ENCODE data around the gene TMEM144. TPM values are rescaled to one million over a fixed set of nuclear protein-coding genes. Genes with fewer than 3 reads are reported as not detected.

The TMEM144 gene
- total RNA-seq, 1 experiment from 2014 or later: 13.4 TPM

- H3F3A ChIP-seq (ENCODE audit: insufficient read depth, low read depth): no peaks in the 10 kb centered on the region
- TF ChIP-seq CTCF (conservative IDR thresholded peaks at IDR 0.05) (no peak), EZH2 (IDR thresholded peaks at IDR 0.05; ENCODE audit: low read depth) (no peak)
- H3K27ac ChIP-seq: no peak overlapping the region
- H3K4me3 ChIP-seq: no peak overlapping the region
- ChIA-PET POLR2A (ENCODE audit: unreplicated experiment) (no interaction called here), CTCF (no interaction called here)
- no peak for DNase-seq
- H3K9me2 ChIP-seq (ENCODE audit: insufficient read depth): no peaks in the 10 kb centered on the region
- 0 out of 2 replicates have a peak overlapping the region, but pooled peaks have one; percentile 16 for H2AFZ ChIP-seq
- H3K27me3 ChIP-seq (ENCODE audit: insufficient read depth, low read depth): no peaks in the 10 kb centered on the region
- no peaks in the 10 kb centered on the region for H3K9me3 ChIP-seq (ENCODE audit: insufficient read depth, low read depth)
- H3K36me3 ChIP-seq (ENCODE audit: low read depth): no peaks in the 10 kb centered on the region
- no peaks in the 10 kb centered on the region for H4K20me1 ChIP-seq (ENCODE audit: insufficient read depth)
- H3K79me2 ChIP-seq (ENCODE audit: low read depth): no peaks in the 10 kb centered on the region
- H3K4me1 ChIP-seq (replicated peaks; ENCODE audit: insufficient read depth): no peaks in the 10 kb centered on the region
- BruUV-seq (replicated peaks): no TSS peak
- intact Hi-C loops (cut with micrococcal nuclease; ENCODE audit: unreplicated experiment): no loop called here
- H3K4me2 ChIP-seq: no peak overlapping the region
Measured at GRCh38 chr4:158202481-158202880, 7.8 kb upstream of the TMEM144 start.

DNA sequence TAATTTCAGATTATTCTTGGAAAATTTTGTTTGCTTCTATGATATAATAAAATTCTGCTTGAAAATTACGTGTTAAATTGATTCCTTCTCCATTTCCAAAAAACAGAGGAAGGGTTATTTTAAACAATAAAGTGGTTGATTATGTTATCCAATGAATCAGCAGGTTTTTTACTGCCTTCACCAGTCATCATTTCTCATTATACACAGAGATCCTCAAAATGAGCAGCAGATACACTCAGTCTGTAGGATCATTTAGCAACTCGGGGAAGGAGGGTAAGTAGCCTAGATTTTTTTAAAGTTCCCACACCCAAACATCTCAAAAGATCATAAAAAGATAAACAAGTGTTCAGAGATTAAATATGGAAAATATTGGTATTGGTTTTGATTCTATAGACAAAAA, 6.8 kb upstream of the TMEM144 start:
- CTCF ChIA-PET: no interaction called here
- no peak overlapping the region for H3K27ac ChIP-seq
- H2AFZ ChIP-seq: no peak overlapping the region
- intact Hi-C loops (cut with micrococcal nuclease; ENCODE audit: unreplicated experiment): no loop called here
- no peaks in the 10 kb centered on the region for H3K4me1 ChIP-seq (replicated peaks; ENCODE audit: insufficient read depth)
- POLR2A ChIA-PET (ENCODE audit: unreplicated experiment): no interaction called here
- H3K4me2 ChIP-seq: no peak overlapping the region
- H3K27me3 ChIP-seq (ENCODE audit: insufficient read depth, low read depth): no peaks in the 10 kb centered on the region
- no peak for DNase-seq
- H3F3A ChIP-seq (ENCODE audit: insufficient read depth, low read depth): no peaks in the 10 kb centered on the region
- TF ChIP-seq EZH2 (IDR thresholded peaks at IDR 0.05; ENCODE audit: low read depth) (no peak), CTCF (conservative IDR thresholded peaks at IDR 0.05) (no peak)
- no peaks in the 10 kb centered on the region for H4K20me1 ChIP-seq (ENCODE audit: insufficient read depth)
- H3K79me2 ChIP-seq (ENCODE audit: low read depth): no peaks in the 10 kb centered on the region
- BruUV-seq (replicated peaks): no TSS peak
- no peaks in the 10 kb centered on the region for H3K36me3 ChIP-seq (ENCODE audit: low read depth)
- H3K4me3 ChIP-seq: no peak overlapping the region
- H3K9me3 ChIP-seq (ENCODE audit: insufficient read depth, low read depth): no peaks in the 10 kb centered on the region
- H3K9me2 ChIP-seq (ENCODE audit: insufficient read depth): no peaks in the 10 kb centered on the region

GRCh38 chr4:158203929-158204328, 6.4 kb upstream of the TMEM144 start:
- H3F3A ChIP-seq (ENCODE audit: insufficient read depth, low read depth): no peaks in the 10 kb centered on the region
- H3K9me2 ChIP-seq (ENCODE audit: insufficient read depth): no peaks in the 10 kb centered on the region
- no peaks in the 10 kb centered on the region for H3K9me3 ChIP-seq (ENCODE audit: insufficient read depth, low read depth)
- BruUV-seq (replicated peaks): no TSS peak
- no peaks in the 10 kb centered on the region for H3K27me3 ChIP-seq (ENCODE audit: insufficient read depth, low read depth)
- POLR2A ChIA-PET (ENCODE audit: unreplicated experiment): no interaction called here
- no peak for TF ChIP-seq CTCF (conservative IDR thresholded peaks at IDR 0.05)
- H3K4me3 ChIP-seq: no peak overlapping the region
- H3K27ac ChIP-seq: no peak overlapping the region
- intact Hi-C loops (cut with micrococcal nuclease; ENCODE audit: unreplicated experiment): no loop called here
- no peak for DNase-seq
- H3K4me2 ChIP-seq: no peak overlapping the region
- no peaks in the 10 kb centered on the region for H3K4me1 ChIP-seq (replicated peaks; ENCODE audit: insufficient read depth)
- no peaks in the 10 kb centered on the region for H3K79me2 ChIP-seq (ENCODE audit: low read depth)
- CTCF ChIA-PET: no interaction called here
- no peaks in the 10 kb centered on the region for H3K36me3 ChIP-seq (ENCODE audit: low read depth)
- H2AFZ ChIP-seq: no peak overlapping the region
- no peaks in the 10 kb centered on the region for H4K20me1 ChIP-seq (ENCODE audit: insufficient read depth)

Data from PC-9 (cell line).